ENCODE measurements around the gene STAP1.

STAP1 gene

DNA sequence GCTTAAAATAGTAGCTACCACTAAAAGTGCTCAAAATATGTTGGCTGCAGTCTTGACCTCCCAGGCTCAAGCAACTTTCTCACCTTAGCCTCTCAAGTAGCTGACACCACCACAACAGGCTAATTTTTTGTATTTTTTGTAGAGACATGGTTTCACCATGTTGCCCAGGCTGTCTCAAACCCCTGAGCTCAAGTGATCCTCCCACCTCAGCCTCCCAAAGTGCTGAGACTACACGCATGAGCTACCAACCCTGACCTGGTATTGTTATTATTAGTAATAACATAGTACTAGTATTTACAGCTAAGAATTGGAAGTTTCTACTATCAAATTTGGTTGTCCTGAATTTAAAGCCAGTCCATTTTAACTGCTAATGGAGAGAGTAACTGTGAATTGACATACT lies 18.0 kb downstream of the STAP1 start:
- no peak for TF ChIP-seq TAF1 (IDR thresholded peaks at IDR 0.05; ENCODE audit: borderline replicate concordance, insufficient read depth, low read length)
- no peak for TF ChIP-seq POLR2AphosphoS5 (IDR thresholded peaks at IDR 0.05; ENCODE audit: low read depth, low read length)
- TF ChIP-seq, protein P1, sequence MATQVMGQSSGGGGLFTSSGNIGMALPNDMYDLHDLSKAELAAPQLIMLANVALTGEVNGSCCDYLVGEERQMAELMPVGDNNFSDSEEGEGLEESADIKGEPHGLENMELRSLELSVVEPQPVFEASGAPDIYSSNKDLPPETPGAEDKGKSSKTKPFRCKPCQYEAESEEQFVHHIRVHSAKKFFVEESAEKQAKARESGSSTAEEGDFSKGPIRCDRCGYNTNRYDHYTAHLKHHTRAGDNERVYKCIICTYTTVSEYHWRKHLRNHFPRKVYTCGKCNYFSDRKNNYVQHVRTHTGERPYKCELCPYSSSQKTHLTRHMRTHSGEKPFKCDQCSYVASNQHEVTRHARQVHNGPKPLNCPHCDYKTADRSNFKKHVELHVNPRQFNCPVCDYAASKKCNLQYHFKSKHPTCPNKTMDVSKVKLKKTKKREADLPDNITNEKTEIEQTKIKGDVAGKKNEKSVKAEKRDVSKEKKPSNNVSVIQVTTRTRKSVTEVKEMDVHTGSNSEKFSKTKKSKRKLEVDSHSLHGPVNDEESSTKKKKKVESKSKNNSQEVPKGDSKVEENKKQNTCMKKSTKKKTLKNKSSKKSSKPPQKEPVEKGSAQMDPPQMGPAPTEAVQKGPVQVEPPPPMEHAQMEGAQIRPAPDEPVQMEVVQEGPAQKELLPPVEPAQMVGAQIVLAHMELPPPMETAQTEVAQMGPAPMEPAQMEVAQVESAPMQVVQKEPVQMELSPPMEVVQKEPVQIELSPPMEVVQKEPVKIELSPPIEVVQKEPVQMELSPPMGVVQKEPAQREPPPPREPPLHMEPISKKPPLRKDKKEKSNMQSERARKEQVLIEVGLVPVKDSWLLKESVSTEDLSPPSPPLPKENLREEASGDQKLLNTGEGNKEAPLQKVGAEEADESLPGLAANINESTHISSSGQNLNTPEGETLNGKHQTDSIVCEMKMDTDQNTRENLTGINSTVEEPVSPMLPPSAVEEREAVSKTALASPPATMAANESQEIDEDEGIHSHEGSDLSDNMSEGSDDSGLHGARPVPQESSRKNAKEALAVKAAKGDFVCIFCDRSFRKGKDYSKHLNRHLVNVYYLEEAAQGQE (IDR thresholded peaks at IDR 0.05; ENCODE audit: insufficient read depth in 1 of 2, low read depth in 2 of 2, low read length in 2 of 2): no peak
- TF ChIP-seq SIN3A (IDR thresholded peaks at IDR 0.05; ENCODE audit: borderline replicate concordance, insufficient read depth, low read length): no peak
- TF ChIP-seq FOXP2 (optimal IDR thresholded peaks at IDR 0.05; ENCODE audit: borderline replicate concordance, extremely low read depth, extremely low read length, insufficient read depth): no peak

- TF ChIP-seq TAF1 (IDR thresholded peaks at IDR 0.05; ENCODE audit: borderline replicate concordance, insufficient read depth, low read length) (no peak), SIN3A (IDR thresholded peaks at IDR 0.05; ENCODE audit: borderline replicate concordance, insufficient read depth, low read length) (no peak), POLR2AphosphoS5 (IDR thresholded peaks at IDR 0.05; ENCODE audit: low read depth, low read length) (no peak), FOXP2 (optimal IDR thresholded peaks at IDR 0.05; ENCODE audit: borderline replicate concordance, extremely low read depth, extremely low read length, insufficient read depth) (no peak)
- TF ChIP-seq, protein P1 (IDR thresholded peaks at IDR 0.05; ENCODE audit: insufficient read depth in 1 of 2, low read depth in 2 of 2, low read length in 2 of 2): no peak
Observed at GRCh38 chr4:67580577-67580976, 22.1 kb downstream of the STAP1 start.

- TF ChIP-seq SIN3A (IDR thresholded peaks at IDR 0.05; ENCODE audit: borderline replicate concordance, insufficient read depth, low read length) (no peak), FOXP2 (optimal IDR thresholded peaks at IDR 0.05; ENCODE audit: borderline replicate concordance, extremely low read depth, extremely low read length, insufficient read depth) (no peak), TAF1 (IDR thresholded peaks at IDR 0.05; ENCODE audit: borderline replicate concordance, insufficient read depth, low read length) (no peak)
Observed at GRCh38 chr4:67581208-67581857, 22.8 kb downstream of the STAP1 start.

DNA sequence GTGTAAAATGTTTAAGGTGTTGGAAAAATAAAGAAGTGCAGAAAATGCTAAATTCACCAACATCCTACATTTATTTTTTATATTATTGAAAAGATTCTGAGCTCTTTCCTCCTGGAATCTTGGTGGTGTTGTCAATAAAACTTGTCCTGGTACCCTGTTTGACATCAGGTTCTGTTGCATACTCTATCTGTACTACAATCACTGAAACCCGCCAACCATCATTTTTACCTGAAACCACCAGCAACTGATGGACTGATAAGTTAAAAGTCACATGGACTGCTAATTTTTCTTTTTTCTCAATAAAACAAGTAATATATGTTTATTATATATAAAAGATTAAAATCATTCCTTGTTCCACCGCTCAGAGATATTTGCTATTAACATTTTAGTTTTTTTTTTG lies 23.4 kb downstream of the STAP1 start:
- TF ChIP-seq, protein P1 (IDR thresholded peaks at IDR 0.05; ENCODE audit: insufficient read depth in 1 of 2, low read depth in 2 of 2, low read length in 2 of 2): no peak
- TF ChIP-seq POLR2AphosphoS5 (IDR thresholded peaks at IDR 0.05; ENCODE audit: low read depth, low read length) (no peak), SIN3A (IDR thresholded peaks at IDR 0.05; ENCODE audit: borderline replicate concordance, insufficient read depth, low read length) (no peak), FOXP2 (optimal IDR thresholded peaks at IDR 0.05; ENCODE audit: borderline replicate concordance, extremely low read depth, extremely low read length, insufficient read depth) (no peak), TAF1 (IDR thresholded peaks at IDR 0.05; ENCODE audit: borderline replicate concordance, insufficient read depth, low read length) (no peak)

GRCh38 chr4:67584496-67584895 lies 26.0 kb downstream of the STAP1 start:
- TF ChIP-seq TAF1 (IDR thresholded peaks at IDR 0.05; ENCODE audit: borderline replicate concordance, insufficient read depth, low read length) (no peak), POLR2AphosphoS5 (IDR thresholded peaks at IDR 0.05; ENCODE audit: low read depth, low read length) (no peak), SIN3A (IDR thresholded peaks at IDR 0.05; ENCODE audit: borderline replicate concordance, insufficient read depth, low read length) (no peak), FOXP2 (optimal IDR thresholded peaks at IDR 0.05; ENCODE audit: borderline replicate concordance, extremely low read depth, extremely low read length, insufficient read depth) (no peak)
- TF ChIP-seq, protein P1 (IDR thresholded peaks at IDR 0.05; ENCODE audit: insufficient read depth in 1 of 2, low read depth in 2 of 2, low read length in 2 of 2): no peak

All from PFSK-1 (cell line).